Measurements from ENCODE around the gene CDH2.

Gene CDH2

GRCh38 chr18:28039691-28040090 is 137.2 kb downstream of the CDH2 start:
- Histone ChIP-seq H3K27me3 (ENCODE audit: low read depth, low read length) (no peaks in the 10 kb centered on the region), H3K36me3 (ENCODE audit: control insufficient read depth in 1 of 2, insufficient read depth in 2 of 2, low read length in 2 of 2) (no peaks in the 10 kb centered on the region), H3K9me3 (ENCODE audit: control insufficient read depth in 1 of 2, low read length in 2 of 2) (no peaks in the 10 kb centered on the region), H3K4me1 (ENCODE audit: control insufficient read depth in 1 of 2, insufficient read depth in 2 of 2, low read length in 2 of 2) (no peaks in the 10 kb centered on the region), H3K27ac (ENCODE audit: low read length) (no peak overlapping the region), H3K4me3 (ENCODE audit: low read depth in 1 of 2, low read length in 2 of 2) (no peak overlapping the region)

GRCh38 chr18:28039078-28039477 is 137.9 kb downstream of the CDH2 start:
- Histone ChIP-seq H3K27me3 (ENCODE audit: low read depth, low read length) (no peaks in the 10 kb centered on the region), H3K9me3 (ENCODE audit: control insufficient read depth in 1 of 2, low read length in 2 of 2) (no peaks in the 10 kb centered on the region), H3K36me3 (ENCODE audit: control insufficient read depth in 1 of 2, insufficient read depth in 2 of 2, low read length in 2 of 2) (no peaks in the 10 kb centered on the region), H3K27ac (ENCODE audit: low read length) (no peak overlapping the region), H3K4me1 (ENCODE audit: control insufficient read depth in 1 of 2, insufficient read depth in 2 of 2, low read length in 2 of 2) (no peaks in the 10 kb centered on the region), H3K4me3 (ENCODE audit: low read depth in 1 of 2, low read length in 2 of 2) (no peak overlapping the region)

- Histone ChIP-seq H3K36me3 (ENCODE audit: control insufficient read depth in 1 of 2, insufficient read depth in 2 of 2, low read length in 2 of 2) (no peaks in the 10 kb centered on the region), H3K4me3 (ENCODE audit: low read depth in 1 of 2, low read length in 2 of 2) (no peak overlapping the region), H3K27me3 (ENCODE audit: low read depth, low read length) (no peaks in the 10 kb centered on the region), H3K9me3 (ENCODE audit: control insufficient read depth in 1 of 2, low read length in 2 of 2) (no peaks in the 10 kb centered on the region), H3K27ac (ENCODE audit: low read length) (no peak overlapping the region), H3K4me1 (ENCODE audit: control insufficient read depth in 1 of 2, insufficient read depth in 2 of 2, low read length in 2 of 2) (no peaks in the 10 kb centered on the region)
Observed at GRCh38 chr18:28036488-28036887, 140.4 kb downstream of the CDH2 start.

GRCh38 chr18:28034567-28034966 is 142.4 kb downstream of the CDH2 start:
- no peaks in the 10 kb centered on the region for H3K27me3 ChIP-seq (ENCODE audit: low read depth, low read length)
- H3K27ac ChIP-seq (ENCODE audit: low read length) = no peak overlapping the region
- H3K4me3 ChIP-seq (ENCODE audit: low read depth in 1 of 2, low read length in 2 of 2) = no peak overlapping the region
- no peaks in the 10 kb centered on the region for H3K4me1 ChIP-seq (ENCODE audit: control insufficient read depth in 1 of 2, insufficient read depth in 2 of 2, low read length in 2 of 2)
- no peaks in the 10 kb centered on the region for H3K36me3 ChIP-seq (ENCODE audit: control insufficient read depth in 1 of 2, insufficient read depth in 2 of 2, low read length in 2 of 2)
- no peaks in the 10 kb centered on the region for H3K9me3 ChIP-seq (ENCODE audit: control insufficient read depth in 1 of 2, low read length in 2 of 2)

- Histone ChIP-seq H3K9me3 (ENCODE audit: control insufficient read depth in 1 of 2, low read length in 2 of 2) (no peaks in the 10 kb centered on the region), H3K4me1 (ENCODE audit: control insufficient read depth in 1 of 2, insufficient read depth in 2 of 2, low read length in 2 of 2) (no peaks in the 10 kb centered on the region), H3K4me3 (ENCODE audit: low read depth in 1 of 2, low read length in 2 of 2) (no peak overlapping the region), H3K27ac (ENCODE audit: low read length) (no peak overlapping the region), H3K36me3 (ENCODE audit: control insufficient read depth in 1 of 2, insufficient read depth in 2 of 2, low read length in 2 of 2) (no peaks in the 10 kb centered on the region), H3K27me3 (ENCODE audit: low read depth, low read length) (no peaks in the 10 kb centered on the region)
Observed at GRCh38 chr18:28032177-28032576, 144.8 kb downstream of the CDH2 start.

- Histone ChIP-seq H3K4me3 (ENCODE audit: low read depth in 1 of 2, low read length in 2 of 2) (no peak overlapping the region), H3K9me3 (ENCODE audit: control insufficient read depth in 1 of 2, low read length in 2 of 2) (no peaks in the 10 kb centered on the region), H3K27ac (ENCODE audit: low read length) (no peak overlapping the region), H3K36me3 (ENCODE audit: control insufficient read depth in 1 of 2, insufficient read depth in 2 of 2, low read length in 2 of 2) (no peaks in the 10 kb centered on the region), H3K4me1 (ENCODE audit: control insufficient read depth in 1 of 2, insufficient read depth in 2 of 2, low read length in 2 of 2) (no peaks in the 10 kb centered on the region), H3K27me3 (ENCODE audit: low read depth, low read length) (no peaks in the 10 kb centered on the region)
Observed at GRCh38 chr18:28030458-28030857, 146.5 kb downstream of the CDH2 start.

GRCh38 chr18:28027755-28028154 is 149.2 kb downstream of the CDH2 start:
- H3K4me1 ChIP-seq (ENCODE audit: control insufficient read depth in 1 of 2, insufficient read depth in 2 of 2, low read length in 2 of 2) = no peaks in the 10 kb centered on the region
- H3K4me3 ChIP-seq (ENCODE audit: low read depth in 1 of 2, low read length in 2 of 2) = no peak overlapping the region
- H3K9me3 ChIP-seq (ENCODE audit: control insufficient read depth in 1 of 2, low read length in 2 of 2) = no peaks in the 10 kb centered on the region
- H3K27ac ChIP-seq (ENCODE audit: low read length) = no peak overlapping the region
- H3K27me3 ChIP-seq (ENCODE audit: low read depth, low read length) = no peaks in the 10 kb centered on the region
- H3K36me3 ChIP-seq (ENCODE audit: control insufficient read depth in 1 of 2, insufficient read depth in 2 of 2, low read length in 2 of 2) = no peaks in the 10 kb centered on the region

- no peaks in the 10 kb centered on the region for H3K27me3 ChIP-seq (ENCODE audit: low read depth, low read length)
- no peak overlapping the region for H3K4me3 ChIP-seq (ENCODE audit: low read depth in 1 of 2, low read length in 2 of 2)
- H3K9me3 ChIP-seq (ENCODE audit: control insufficient read depth in 1 of 2, low read length in 2 of 2) = no peaks in the 10 kb centered on the region
- H3K36me3 ChIP-seq (ENCODE audit: control insufficient read depth in 1 of 2, insufficient read depth in 2 of 2, low read length in 2 of 2) = no peaks in the 10 kb centered on the region
- no peaks in the 10 kb centered on the region for H3K4me1 ChIP-seq (ENCODE audit: control insufficient read depth in 1 of 2, insufficient read depth in 2 of 2, low read length in 2 of 2)
- no peak overlapping the region for H3K27ac ChIP-seq (ENCODE audit: low read length)
Observed at GRCh38 chr18:28019425-28020108, 157.4 kb downstream of the CDH2 start.

- no peaks in the 10 kb centered on the region for H3K27me3 ChIP-seq (ENCODE audit: low read depth, low read length)
- H3K4me1 ChIP-seq (ENCODE audit: control insufficient read depth in 1 of 2, insufficient read depth in 2 of 2, low read length in 2 of 2) = no peaks in the 10 kb centered on the region
- H3K9me3 ChIP-seq (ENCODE audit: control insufficient read depth in 1 of 2, low read length in 2 of 2) = no peaks in the 10 kb centered on the region
- no peaks in the 10 kb centered on the region for H3K36me3 ChIP-seq (ENCODE audit: control insufficient read depth in 1 of 2, insufficient read depth in 2 of 2, low read length in 2 of 2)
- H3K4me3 ChIP-seq (ENCODE audit: low read depth in 1 of 2, low read length in 2 of 2) = no peak overlapping the region
- no peak overlapping the region for H3K27ac ChIP-seq (ENCODE audit: low read length)
Observed at GRCh38 chr18:28018351-28018750, 158.6 kb downstream of the CDH2 start.

- no peaks in the 10 kb centered on the region for H3K4me1 ChIP-seq (ENCODE audit: control insufficient read depth in 1 of 2, insufficient read depth in 2 of 2, low read length in 2 of 2)
- H3K4me3 ChIP-seq (ENCODE audit: low read depth in 1 of 2, low read length in 2 of 2) = no peak overlapping the region
- no peaks in the 10 kb centered on the region for H3K36me3 ChIP-seq (ENCODE audit: control insufficient read depth in 1 of 2, insufficient read depth in 2 of 2, low read length in 2 of 2)
- H3K27me3 ChIP-seq (ENCODE audit: low read depth, low read length) = no peaks in the 10 kb centered on the region
- no peak overlapping the region for H3K27ac ChIP-seq (ENCODE audit: low read length)
- no peaks in the 10 kb centered on the region for H3K9me3 ChIP-seq (ENCODE audit: control insufficient read depth in 1 of 2, low read length in 2 of 2)
Observed at GRCh38 chr18:28015671-28016070, 161.3 kb downstream of the CDH2 start.

GRCh38 chr18:28013066-28013465 is 163.9 kb downstream of the CDH2 start:
- no peaks in the 10 kb centered on the region for H3K27me3 ChIP-seq (ENCODE audit: low read depth, low read length)
- H3K4me1 ChIP-seq (ENCODE audit: control insufficient read depth in 1 of 2, insufficient read depth in 2 of 2, low read length in 2 of 2) = no peaks in the 10 kb centered on the region
- H3K9me3 ChIP-seq (ENCODE audit: control insufficient read depth in 1 of 2, low read length in 2 of 2) = no peaks in the 10 kb centered on the region
- H3K27ac ChIP-seq (ENCODE audit: low read length) = no peak overlapping the region
- no peak overlapping the region for H3K4me3 ChIP-seq (ENCODE audit: low read depth in 1 of 2, low read length in 2 of 2)
- H3K36me3 ChIP-seq (ENCODE audit: control insufficient read depth in 1 of 2, insufficient read depth in 2 of 2, low read length in 2 of 2) = no peaks in the 10 kb centered on the region

- H3K36me3 ChIP-seq (ENCODE audit: control insufficient read depth in 1 of 2, insufficient read depth in 2 of 2, low read length in 2 of 2) = no peaks in the 10 kb centered on the region
- no peak overlapping the region for H3K27ac ChIP-seq (ENCODE audit: low read length)
- no peaks in the 10 kb centered on the region for H3K27me3 ChIP-seq (ENCODE audit: low read depth, low read length)
- no peak overlapping the region for H3K4me3 ChIP-seq (ENCODE audit: low read depth in 1 of 2, low read length in 2 of 2)
- H3K4me1 ChIP-seq (ENCODE audit: control insufficient read depth in 1 of 2, insufficient read depth in 2 of 2, low read length in 2 of 2) = no peaks in the 10 kb centered on the region
- H3K9me3 ChIP-seq (ENCODE audit: control insufficient read depth in 1 of 2, low read length in 2 of 2) = no peaks in the 10 kb centered on the region
Observed at GRCh38 chr18:28012336-28012735, 164.6 kb downstream of the CDH2 start.

Measured in muscle layer of duodenum (tissue), 2 donors.